GM19455 (cell line): ENCODE measurements around the gene PEX14.

Experiments
- ATAC-seq: cut with Tn5 transposase; IDR thresholded peaks from one replicate; pipeline ENCODE4 v1.9.1; 2021; ENCODE audit not compliant: unreplicated experiment

PEX14 gene

DNA sequence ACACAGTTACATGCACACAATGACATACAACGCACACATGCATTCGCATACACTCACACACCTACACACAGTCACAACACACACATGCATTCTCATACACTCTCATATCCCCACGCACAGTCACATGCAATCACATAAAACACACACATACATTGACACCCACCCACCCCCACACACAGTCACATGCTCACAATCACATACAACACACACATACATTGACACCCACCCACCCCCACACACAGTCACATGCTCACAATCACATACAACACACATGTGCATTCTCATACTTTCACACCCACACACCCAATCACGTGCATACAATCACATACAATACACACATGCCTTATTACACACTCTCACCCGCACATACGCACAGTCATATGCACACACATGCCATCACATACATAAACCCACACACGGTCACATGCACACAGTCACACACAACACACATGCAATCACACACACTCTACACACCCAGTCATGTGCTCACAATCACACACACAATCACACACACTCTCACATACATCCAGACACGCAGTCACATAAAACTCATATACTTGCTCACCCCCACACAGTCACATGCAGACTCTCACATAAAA is 187.4 kb downstream of the PEX14 start:
- ATAC-seq: no peak

DNA sequence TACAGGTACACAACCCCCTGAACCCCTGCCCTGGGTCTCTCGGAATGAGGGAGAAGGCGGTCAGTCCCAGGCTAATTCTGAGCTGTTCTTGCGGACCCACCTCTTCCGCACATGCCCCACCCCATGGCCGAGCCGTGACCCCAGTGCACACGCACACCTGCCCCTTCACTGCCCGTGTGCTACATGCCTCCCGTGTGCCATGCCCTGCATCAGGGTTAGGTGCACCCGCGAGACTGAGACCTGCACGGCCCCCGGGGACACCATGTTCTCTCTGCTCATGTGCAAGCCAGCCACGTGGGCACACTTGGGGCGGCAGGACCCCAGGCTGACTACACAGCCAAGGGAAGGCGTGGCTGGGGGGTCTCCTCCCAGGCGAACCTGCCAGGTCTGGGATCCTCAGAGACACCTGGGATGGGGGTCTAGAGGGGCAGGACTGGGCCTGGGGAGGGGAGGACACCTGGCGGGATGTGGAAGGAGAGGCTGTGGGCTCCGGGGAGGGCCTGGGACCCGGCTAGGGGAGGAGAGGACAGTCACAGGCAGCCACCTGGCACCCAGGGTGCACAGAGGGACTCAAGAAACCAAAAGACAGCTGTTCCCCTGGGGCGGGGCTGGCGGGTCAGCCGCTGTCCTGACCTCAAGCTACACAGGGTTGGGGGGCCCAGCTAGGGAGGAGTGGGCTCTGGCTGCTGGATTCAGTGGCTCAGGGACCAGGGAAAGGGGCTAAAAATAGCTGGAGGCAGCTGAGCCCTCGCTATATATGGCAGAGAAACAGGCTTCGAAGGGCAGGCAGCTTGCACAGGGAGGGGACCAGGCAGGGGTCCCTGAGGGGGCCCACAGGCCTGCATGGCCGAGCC is 188.3 kb downstream of the PEX14 start:
- ATAC-seq: no peak

DNA sequence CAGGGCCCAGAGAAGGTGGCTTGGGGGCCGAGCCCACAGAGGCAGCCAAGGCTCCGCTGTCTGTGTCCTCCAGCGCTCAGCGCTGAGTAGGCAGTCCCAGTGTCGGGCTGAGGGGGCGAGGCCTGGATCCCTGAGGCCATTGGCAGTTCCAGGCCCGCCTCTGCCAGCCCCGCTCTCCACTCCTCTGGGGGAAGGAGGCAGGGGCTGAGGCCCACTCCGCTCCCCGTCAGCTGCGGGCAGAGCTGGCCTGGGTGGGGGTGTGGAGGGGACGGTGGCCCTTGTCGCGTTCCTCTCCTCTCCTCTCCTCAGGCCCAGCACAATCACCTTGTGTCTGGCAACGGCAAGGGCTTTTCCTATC is 188.9 kb downstream of the PEX14 start:
- ATAC-seq: no peak

DNA sequence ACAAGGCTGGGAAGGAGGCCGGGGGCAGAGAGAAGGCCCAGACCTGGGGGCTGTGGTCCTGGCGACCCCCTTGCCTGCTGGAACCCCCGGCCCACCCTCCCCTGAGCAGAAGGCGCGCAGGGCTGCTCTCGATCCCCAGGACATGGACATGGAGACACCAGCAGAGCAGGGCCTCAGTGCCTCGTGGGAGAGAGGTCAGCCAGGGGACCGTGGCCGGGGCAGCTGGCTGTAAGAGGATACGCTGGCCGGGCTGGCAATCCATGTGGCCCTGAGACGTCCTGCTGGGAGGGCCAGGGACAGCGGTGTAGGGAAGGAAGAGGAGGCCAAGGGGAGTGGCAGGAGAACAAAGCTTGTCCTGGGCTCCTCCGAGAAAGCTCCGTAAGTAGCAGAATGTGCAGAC is 189.5 kb downstream of the PEX14 start:
- no peak for ATAC-seq

DNA sequence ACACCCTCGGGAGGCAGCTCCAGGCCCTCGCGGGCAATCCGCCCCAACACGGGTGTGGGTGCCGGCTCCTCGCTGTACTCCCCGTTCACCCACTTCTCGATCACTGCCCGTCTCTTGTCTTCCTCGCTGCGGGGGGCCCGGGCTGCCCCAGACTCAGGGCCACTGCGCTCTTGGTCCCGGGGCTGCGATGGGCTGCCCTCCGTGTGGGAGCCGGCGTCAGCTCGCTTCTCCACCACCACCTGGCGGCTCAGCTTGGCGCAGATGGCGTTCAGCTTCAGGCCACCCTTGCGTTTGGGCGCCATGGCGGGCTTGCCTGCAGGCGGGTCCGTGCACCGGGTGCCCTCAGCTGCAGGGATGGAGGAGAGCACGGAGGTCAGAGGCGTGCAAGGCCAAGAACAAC is 190.5 kb downstream of the PEX14 start:
- no peak for ATAC-seq

DNA sequence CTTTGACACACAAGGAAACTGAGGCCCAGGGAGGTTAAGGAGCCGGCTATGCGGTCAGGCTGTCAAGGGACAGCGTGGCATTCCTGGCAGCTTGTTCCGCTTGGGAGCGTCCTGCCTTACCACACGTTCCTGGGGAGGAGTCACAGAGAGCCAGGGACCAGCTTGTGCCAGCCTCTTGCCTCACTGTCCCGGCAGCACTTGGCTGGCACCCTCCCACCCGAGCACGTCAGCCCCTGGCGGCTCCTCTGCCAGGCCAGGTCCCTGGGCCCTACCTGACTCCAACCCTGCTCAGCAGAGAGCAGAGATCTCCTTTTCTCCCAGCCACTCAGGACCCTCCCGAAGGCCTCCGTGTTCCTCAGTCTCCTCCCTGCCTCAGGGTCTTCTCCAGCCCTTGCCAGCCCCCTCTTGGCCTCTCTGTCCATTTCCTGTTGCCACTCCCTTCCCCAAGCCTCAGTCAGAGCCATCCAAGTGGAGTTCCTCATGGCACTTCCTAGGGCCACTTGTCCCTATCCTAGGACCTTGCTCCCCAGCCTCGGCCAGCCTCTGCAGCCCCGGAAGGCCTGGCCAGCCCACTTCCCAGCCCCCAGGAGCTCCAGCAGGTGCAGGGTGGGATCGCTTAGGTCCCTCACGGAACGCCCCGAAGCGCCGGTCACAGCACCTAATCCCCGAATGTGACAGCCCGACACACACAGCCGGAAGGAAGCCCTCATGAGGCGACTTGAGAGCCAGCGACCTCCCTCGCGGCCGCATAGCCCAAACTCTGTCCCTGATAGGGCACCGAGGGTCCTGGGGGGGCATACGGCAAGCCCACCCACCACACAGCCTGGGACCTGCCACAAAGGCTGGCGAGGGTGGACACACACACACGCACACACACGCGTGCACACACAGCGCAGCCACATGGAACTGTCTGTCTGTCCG is 191.4 kb downstream of the PEX14 start:
- ATAC-seq: no peak

DNA sequence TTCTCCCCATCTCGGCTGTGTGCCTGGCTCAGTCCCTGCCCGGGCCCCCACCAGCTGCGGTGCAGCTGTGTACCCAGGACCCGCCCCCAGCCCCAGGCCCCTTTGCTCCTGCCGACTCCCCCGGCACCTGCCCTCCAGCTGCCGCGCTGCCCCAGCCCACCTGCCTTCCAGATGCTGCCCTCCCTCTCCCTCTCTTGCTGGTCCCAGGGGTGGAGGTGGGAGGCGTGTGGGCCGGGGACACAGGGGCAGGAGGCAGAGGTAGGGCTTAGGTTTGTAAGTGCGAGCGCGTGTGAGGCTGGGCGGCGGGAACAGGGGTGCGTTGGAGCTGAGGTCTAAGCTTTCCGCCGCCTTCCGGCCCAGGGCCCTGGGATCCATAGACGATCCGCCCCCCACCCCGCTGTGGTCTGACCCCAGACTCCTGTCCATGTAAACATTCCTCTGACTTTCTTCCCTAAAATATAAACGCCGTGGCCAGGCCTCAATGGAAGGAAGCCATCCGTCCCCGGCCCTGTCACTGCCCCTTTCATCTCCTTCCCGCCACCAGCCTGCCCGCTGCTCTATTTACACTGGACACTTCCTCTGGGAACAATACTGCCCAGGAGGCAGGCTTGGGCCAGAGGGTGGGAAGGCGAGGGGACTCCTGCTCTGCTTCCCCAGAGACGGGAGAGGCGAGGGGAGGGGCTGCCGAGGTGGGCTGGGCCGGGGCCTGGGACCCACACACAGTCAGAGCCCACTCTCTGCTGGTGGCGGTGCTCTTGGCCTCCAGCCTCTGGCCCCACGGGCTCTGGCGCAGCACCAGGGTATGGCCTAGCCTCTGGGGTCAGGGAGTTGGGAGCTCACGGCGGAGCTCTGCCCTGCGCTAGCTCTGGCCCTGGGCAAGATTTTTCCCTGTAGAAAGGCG is 193.4 kb downstream of the PEX14 start:
- ATAC-seq: no peak

DNA sequence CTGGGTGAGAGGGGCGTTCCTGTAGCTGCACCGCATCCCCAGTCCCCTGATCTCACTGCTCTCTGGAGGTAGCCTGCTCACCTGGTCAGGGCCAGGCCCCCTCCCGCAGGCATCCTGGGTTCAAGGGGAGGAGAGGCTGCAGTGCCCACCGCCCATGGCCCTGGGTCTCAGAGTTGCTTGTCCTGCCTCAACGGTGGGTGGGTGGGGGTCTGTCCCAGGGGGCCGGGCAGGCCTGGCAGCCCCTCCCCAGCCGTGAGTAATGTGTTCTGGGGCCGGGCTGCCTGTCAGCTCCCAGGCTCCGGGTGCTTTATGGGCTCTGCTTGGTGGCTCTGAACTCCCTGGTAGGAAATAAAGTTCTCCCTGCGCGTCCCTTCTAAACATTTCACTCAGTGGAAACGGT is 194.8 kb downstream of the PEX14 start:
- ATAC-seq: no peak

DNA sequence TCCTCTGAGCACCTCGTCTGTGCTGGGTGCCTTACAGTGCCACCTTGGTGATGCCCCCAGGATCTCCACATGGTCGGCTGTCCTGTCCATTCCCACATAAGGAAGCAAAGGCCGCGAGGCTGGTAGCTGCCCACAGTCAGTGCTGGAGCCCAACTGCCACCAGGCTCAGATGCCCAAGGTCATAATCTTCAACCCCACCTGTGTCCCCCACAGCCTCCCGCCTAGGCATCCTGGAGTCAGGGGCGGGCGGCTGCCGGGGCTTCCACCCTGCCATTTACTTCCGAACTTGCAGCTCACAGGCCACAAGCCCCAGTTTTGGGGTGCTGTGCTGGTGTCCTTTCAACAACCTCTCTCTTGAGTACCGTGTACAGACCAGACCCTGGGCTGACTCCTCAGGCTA is 195.4 kb downstream of the PEX14 start:
- ATAC-seq: no peak

DNA sequence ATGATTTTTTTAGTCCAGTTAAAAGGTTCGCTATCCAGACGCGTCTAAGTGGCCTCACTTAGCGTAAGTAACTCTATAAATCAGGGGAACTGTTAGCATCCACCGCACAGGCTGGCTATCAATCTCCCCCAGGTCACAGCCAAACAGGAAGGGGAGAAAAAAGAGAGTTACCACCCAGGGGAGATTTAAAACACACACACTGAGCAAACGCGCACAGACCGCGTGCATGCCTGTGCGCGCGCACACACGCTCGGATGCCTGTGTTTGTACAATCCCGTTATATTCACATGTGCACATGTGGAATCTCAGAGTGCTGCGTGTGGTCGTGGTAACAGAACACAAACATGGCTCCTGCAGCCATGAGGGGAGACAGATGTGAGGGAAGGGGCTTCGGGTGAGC is 196.3 kb downstream of the PEX14 start:
- no peak for ATAC-seq

DNA sequence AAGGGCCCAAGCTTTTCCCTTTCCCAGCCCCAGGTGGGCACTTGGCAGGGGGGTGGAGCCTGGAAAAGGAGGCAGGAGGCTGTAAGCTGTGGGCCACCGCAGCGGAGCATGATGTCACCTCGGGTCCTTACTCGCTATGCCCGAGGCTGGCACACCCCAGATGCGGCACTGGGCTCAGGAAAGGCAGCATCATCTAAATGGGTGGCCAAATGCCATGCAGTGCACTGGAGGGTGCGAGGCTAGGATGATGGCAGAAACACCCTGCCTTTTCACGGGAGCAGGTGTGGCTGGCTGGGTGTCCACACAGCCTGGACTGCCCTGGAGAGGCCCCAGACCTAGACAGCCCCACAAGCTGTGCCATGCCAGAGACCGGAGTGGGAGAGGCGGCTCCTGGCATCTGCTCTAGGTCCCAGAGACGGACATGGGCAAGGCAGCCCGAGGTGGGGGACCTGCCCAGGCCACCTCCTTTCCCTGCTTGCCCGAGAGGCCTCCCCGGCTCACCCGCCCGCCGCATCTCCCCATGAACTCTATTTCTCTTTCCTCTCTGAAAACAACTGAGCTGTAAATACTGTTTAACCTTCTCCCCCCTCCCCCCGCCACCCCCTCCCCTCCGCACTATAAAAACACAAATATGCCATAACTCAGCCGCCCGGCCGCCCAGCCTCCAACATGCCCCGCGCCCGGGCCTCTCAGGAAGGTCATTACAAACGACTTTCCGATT is 197.0 kb downstream of the PEX14 start:
- no peak for ATAC-seq

DNA sequence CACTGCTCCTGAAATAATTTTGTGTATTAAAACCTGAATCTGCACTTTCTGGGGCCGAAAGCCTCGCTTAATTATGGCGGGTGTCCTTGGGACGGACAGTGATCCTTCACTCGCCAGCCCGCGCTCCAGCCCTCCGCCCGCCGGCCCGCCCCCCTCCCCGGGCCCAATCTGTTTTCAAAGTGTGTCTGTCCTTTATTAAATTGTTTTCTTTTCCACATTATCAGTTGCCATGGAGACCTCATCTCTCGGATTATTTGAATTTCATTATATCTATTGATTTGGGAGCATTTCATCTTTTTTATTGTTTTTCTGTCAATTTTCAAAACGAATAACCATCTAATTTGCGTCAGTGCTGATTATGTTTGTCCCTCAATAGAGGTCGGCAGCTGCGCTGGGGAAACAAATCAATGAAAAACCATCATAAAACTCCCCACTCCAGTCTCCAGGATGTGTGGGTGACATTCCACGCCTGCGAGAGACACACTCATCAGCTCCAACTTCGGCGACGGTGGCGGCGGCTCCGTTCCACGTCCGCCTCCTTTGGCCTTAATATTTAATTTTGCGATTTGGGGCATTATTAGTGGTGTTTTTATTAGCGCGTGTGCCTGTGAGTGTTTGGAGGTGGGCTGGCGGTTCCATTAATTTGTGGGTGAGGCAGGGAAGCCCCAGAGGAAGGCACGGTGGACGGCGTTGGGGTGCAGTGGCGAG is 197.7 kb downstream of the PEX14 start:
- no peak for ATAC-seq

DNA sequence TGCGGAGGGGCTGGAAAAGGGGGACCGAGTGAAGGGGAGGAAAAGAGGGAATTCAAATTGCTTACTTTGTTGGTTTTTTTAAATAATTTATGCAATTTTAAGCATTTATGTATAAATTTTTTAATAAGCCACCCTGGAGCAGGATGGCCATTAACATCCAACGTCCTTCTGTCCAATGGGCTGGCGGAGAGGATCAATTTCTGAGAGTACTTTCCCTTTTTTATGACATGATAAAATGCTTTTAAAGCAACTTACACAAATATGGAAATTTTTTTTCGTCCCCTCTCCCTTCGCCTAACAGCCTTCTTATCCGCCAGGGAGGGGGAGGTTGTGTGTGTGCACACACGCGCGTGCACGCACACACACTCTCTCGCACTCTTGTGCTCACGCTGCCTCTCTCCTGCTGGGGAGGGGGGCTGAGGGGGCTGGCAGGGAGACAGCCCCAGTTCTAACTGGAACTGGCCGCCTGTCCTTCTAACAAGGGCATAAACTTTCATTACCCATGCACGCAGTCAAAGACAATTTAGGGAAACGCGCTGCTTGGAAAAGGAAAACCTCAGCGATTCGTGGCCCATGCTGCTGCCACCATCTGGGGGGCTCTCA is 198.5 kb downstream of the PEX14 start:
- ATAC-seq: no peak

DNA sequence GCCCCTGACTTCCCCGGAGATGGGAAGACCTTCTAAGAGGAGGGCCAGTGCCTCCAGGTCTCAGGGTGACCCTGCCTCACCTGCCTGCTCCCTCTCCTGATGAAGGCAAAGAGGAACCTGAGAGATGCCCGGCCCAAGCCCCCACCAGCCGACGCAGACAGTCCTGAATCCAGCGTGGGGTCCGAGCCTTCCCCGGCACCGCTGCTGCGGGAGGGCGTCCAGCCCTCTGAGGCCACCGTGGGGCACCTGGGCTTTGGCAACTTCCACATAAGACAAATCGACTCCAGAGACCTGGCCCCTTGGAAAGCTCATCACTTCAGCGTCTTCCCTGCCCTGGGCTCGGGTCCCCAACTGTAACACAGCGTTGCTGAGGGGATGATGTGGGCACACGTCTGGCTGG is 199.5 kb downstream of the PEX14 start:
- no peak for ATAC-seq

DNA sequence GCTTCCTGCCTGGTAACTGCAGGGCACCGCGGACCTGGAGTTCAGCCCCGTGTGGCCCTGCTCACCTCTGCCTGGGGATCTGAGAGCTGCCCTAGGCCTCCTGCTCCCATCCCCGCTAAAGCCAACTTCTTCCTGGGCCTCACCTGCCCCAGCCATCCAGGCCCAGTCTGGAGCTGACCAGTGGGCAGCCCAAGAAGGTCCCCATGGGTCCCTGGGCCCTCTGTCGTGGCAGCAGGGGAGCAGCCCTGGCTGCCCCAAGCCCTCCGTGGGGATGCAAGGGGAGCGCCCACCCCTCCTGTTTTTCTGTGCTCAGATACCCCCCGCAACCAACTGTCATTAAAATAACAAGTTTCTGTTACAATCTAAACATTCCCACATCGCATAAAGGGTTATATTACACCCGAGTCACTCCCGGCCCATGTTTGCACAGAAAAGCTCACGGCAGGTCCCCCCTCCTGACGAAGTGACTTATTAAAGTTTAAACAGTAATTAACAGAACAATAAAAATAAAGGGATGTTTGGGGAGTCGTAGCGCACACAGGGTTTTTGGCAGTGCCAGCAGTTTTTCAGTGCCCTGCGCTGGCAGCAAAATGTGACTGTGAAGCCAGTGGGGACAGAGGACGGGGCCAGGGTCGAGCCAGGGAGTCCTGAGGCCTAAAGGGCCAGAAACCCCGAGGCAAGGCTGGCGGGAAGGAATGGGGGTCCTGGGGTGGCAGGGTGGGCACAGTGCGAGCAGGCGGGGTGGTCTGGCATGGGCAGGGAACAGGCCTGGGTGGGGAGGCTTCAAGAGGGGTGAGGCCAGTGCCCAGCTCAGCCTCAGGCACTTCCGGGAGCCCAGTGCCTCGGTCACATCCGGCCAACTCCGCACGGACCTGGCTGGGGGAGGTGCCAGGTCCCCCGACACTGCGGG is 200.2 kb downstream of the PEX14 start:
- no peak for ATAC-seq

DNA sequence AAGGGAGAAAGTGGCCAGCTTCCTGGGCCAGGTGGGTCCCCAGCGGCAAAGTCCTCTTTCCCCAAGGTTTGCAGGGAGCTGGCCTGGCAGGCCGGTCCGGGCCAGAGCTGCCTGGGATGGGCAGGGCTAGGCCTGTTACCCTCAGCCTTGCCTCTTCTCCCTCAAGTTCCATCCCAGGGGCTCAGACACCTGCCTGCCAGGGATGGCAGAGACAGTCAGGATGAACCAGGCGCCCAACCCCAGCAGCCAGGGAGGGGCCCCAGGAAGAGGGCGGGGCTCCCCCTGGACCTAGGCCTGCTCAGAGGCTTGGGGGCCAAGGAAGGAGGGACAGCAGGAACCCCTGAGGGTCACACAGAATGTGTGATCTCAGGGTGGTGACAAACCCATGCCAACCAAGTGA is 201.1 kb downstream of the PEX14 start:
- no peak for ATAC-seq

DNA sequence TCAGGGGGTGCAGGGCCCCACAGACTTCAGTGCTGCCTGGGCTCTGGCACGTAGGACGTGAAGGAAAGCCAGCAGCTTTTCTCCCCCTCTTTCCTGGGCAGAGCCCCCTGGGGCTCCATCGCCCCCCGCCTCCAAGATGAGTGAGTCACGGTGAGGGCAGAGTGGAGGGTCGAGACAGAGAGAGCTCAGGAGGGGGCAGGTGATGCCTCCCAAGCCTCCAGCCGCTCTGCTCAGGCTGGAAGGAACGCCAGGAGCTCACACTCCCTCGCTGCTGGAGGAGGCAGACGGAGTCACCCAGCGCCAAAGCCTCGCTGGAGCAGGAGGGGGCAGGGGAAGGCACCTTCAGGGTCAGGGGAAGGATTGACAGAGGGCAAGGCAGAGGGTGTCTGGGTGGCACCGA is 202.2 kb downstream of the PEX14 start:
- ATAC-seq: no peak
